GM19351 (cell line): Measurements from ENCODE around the gene PPP3R2.
"Not testable (repeated sequence)": the region's sequence is repeated elsewhere in the genome, so short reads cannot be mapped to it uniquely, and the experiment has no call there.

ENCODE experiments used
- ATAC-seq: cut with Tn5 transposase; IDR thresholded peaks from one replicate; pipeline ENCODE4 v1.9.1; 2021; ENCODE audit warnings: mild to moderate bottlenecking, moderate library complexity; ENCODE audit not compliant: unreplicated experiment

PPP3R2 gene

DNA sequence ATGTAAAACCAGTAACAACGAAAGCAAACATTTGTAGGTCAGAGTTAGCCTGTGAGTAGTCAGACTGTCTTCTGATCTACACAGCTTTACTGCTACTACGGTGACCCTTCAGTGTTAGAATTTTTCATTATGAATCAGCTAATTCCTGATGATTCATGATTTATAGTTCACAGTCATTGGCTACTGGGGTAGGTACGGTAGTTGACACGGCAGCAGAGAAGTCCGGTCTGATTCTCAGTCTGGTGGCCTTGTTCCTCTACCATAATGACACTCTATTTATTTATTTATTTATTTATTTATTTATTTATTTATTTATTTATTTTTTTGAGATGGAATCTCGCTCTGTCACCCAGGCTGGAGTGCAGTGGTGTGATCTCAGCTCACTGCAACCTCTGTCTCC lies 4.7 kb downstream of the PPP3R2 start:
- ATAC-seq, result not testable (repeated sequence)

DNA sequence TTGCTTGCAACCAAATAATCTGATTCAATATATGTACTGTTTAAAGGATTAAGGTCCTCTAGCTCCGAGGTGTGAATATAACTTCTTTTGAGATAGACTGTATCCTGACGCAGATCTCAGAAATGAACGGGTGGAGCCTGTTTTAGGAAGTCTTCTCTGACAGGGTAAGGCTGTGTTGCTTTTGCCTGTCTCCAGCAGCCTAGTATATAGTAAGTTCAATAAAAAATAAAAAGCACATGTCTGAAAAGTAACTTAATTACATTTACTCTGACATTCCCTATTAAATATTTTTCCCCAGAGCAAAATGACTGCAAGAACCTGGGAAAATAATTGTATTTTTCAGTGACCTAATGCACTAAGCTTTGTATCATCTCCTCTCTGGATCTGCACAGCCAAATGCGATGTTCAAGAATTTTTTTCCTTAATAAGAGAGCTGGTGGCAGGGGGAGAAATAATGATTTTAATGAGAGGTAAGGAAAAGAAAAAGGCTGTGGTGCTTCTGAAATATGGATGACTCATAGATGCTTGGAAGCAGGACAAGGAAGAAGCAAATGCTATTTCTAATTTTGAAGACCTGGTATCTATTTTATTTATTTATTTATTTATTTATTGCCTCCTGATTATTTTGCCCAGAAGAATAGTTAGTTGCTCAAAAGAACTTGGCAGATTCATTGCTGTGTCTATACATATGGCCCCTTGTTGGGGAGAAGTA lies 7.3 kb downstream of the PPP3R2 start:
- ATAC-seq, result no peak

DNA sequence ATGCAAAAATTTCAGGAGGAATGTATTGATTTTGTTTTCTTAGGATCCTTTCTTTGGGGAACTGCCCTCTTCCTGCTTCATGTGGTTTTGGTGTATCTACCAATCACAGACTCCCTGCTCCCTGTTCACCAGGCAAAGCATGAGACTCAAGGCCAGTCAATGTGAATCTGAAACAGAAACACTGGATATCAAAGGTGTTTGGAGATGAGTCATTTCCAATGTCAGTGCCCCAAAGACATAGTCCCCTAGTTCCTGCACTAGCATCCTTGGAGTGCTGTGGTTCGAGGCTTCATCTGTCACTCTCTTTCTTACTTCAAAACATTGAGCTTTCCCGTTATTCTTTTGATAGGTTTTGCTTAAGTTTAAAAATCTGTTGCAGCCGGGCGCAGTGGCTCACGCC lies 8.1 kb downstream of the PPP3R2 start:
- ATAC-seq, result peak; percentile 93

DNA sequence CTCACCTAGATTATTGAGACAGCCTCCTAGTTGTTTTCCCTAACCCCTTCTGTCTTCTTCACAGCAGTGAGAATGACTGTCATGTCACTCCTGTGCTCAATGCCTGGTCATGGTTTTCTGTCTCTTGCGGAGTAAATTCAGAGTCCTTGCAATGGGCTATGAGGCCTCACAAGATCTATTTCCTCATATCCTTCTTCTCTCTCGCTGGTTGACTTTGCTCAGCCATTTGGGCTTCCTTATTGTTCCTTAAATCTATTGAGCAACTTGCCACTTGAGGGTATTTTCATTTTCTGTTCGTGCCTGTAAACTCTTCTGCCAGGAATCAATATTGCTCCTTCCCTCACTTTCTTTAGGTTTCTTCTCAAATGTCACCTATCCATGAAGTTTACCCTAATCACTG lies 9.0 kb downstream of the PPP3R2 start:
- no peak for ATAC-seq

DNA sequence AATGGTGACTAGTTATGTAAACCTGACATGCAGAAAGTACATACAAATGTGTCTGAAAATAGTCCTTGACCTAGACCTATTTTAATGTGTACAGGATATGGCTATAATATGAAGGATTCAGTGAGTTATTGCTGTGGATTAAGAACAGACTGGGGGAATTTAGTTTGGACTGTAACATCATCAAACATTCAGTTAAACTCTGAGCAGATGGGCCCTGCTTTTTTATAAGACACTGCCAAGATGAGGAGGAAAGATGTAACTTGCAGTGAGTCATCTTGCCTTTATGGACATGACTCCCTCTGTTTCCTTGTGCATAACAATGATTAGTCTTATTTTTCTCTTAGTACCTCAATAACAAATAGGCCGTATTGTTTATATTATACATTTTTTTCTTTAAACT lies 12.2 kb downstream of the PPP3R2 start:
- no peak for ATAC-seq

- no peak for ATAC-seq
These were observed 14.8 kb downstream of the PPP3R2 start for GRCh38 chr9:101579711-101580545.

DNA sequence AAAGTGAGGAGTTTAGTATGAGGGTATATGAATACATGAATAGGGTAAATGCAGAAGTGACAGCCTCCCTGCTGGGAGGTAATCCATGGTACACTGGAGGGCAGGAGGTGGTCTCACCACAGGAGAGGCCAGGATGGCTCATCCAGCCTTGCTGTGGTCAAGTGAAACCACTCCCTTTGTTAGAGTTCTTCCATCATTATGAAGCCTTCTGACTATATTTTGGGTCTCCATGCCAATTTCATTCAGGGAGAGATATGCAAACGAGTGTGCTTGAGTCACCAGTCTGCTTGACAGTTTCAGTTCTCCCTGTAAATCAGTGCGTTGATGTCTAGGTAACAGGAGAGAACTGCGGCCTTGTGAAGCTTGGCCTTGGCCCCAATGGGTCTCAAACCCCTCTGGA lies 16.4 kb downstream of the PPP3R2 start:
- peak; percentile 80 for ATAC-seq

DNA sequence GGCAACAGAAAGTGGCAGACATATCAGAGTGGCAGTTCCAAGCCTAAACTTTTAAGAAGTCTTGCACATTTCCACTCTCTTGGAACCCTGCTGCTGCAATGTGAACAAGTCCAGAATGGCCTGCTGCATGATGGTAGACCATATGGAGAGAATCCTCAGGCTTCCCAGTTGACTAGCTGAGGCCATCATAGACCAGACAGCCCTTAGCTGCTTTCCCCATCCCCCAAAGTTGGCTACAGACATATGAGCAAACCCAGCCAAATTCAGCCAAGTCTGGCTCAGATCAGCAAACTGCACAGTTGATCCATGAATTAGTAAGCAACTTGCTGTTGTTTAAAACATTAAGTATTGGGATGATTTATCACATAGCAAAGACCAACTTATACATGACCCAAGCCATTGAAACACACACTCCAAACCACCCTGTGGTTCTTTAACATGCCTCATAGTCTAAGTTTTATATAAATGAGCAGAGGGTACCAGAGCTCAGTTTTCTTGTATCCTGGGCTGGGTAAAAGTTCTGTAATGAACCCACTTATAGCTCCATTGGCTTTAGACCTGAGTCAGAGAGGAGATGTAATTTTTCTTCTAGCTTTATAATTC lies 19.9 kb downstream of the PPP3R2 start:
- ATAC-seq, result no peak

DNA sequence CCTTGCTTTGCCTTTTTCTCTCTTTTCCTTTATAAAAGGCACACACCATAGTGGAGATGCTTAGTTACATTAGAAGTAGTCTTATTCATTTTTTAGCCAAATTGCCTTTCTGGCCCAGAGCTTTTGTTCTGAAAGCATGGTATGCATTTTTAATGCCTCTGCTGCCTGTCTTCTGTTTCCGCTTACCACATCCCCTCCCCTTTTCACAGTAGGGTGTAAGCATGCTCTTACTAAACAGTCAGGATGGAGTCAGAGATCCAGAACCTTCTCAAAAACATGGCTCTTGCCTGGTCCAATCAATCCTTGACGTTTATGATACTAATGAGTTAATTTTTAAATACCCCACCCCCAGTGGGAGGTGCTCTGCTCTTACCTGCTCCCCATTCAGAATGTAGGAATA lies 22.5 kb downstream of the PPP3R2 start:
- no peak for ATAC-seq

DNA sequence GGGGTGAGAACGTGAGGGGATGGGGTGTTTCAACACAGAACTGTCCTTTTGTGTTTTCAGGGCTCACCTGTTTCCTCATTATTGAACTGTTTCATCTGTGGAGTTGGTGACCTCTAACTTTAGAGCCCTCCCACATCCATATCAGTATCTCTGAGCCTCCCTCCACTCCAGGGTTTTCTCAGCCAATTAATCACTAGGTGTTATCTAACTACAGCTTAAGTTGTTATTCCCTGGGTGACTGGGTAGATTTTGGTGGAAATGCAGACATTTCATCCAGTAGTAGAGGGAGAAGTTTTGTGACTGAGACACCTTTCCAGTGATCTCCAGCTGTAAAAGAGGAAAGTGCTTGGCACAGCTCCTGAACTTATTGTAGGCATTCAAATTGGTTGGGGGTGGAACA lies 23.7 kb downstream of the PPP3R2 start:
- ATAC-seq, result no peak

DNA sequence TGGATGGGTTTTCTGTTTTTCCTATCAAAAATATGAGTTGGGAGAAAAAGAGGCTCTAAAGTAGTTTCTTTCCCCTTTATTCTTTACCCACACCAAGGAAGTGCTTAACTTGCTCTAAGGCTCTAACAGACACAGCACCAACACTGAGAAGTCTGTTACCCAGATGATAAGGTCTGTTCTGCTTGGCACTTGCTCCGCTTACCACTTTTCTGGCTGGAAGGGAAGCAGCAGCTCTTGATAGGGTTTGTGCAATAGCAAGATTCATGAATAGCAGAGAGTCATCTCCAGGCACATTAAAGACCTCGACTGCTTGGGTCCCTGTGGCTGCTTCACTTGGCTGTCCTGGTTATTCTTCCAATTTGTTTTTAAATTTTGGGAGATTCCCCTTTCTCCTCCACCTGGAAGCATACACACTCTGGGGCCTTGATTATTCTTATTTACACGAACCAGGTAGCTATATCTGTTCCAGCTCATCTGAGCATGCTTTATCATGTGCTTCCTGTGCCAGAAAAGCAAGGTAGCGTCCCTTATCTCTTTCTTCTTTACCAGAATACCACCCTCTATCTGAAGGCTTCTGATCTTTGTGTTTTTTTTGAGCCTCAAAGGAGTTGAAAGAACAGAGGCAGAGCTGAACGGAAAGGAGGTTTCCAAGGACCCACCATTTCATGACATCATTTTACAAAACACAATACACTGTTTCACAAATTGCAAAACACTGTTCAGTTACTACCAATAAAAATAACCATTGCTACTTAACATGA lies 24.8 kb downstream of the PPP3R2 start:
- ATAC-seq, result no peak

DNA sequence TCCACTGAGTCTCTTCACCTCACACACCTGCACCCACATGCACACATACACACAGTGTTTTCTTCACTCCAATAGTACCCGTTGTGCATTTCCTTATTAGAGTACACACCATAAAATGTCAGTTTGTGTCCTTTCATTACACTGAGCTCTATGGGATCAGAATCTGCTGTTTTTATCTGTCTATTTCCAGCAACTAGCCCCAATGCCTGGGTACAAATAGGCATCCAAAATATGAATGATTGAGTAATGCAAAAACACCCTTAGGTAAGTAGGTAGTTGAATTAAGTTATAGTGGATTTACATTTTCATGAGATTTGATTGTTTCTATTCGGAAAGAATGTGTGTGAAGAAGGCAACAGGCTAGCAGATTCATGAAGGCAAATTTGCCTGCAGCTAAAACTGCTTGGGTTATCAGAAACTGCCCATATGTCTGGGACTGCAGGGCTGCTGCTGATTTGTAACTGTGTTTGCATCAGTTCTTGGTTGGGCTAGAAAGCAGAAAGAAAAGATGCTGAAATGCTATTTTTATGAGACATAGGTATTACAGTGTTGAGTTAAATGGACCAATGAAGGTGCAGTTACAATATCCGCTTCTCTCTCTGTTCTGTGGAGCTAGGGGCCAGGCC lies 26.9 kb downstream of the PPP3R2 start:
- no peak for ATAC-seq

- ATAC-seq, result peak; percentile 90
These were observed 27.7 kb downstream of the PPP3R2 start for GRCh38 chr9:101566904-101567724.

DNA sequence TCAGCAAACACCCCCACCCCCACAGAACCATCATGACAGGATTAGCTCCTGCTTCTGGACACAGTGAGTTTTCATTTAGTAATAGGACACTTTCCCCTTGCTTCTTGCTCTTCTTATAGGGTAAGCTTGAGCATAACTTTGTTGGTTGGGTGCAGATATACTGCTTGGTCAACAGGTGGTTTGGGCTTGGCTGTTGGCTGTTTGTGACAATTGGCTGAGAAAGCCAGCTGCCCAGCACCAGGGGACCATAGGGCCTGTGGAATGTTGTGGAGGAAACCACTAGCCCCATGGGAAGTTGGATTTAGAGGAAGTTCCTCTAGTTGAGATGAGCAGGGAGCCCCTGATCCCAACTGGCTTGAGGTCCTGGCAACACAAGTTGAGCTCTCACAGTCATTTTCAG lies 30.5 kb downstream of the PPP3R2 start:
- no peak for ATAC-seq

DNA sequence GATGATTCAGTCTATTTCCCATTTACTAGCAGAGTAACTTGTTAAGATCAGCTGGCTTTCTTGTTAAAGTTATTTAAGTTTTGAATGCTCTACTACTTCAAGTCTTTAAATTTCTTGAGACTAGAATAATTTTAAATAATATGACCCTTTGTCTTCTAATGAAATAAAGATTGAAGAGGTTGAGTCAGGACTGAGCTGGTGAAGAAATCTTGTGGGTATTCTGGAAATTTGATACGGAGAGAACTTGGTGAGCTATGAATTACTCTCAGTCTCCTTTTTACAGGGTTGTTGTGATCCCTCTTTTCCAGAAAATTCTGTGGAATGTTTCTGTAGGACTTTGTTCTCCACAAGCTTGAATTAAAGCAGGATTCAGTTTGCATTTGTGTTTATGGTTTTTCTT lies 31.8 kb downstream of the PPP3R2 start:
- ATAC-seq, result no peak

- no peak for ATAC-seq
These were observed 33.0 kb downstream of the PPP3R2 start for GRCh38 chr9:101561740-101562139.

DNA sequence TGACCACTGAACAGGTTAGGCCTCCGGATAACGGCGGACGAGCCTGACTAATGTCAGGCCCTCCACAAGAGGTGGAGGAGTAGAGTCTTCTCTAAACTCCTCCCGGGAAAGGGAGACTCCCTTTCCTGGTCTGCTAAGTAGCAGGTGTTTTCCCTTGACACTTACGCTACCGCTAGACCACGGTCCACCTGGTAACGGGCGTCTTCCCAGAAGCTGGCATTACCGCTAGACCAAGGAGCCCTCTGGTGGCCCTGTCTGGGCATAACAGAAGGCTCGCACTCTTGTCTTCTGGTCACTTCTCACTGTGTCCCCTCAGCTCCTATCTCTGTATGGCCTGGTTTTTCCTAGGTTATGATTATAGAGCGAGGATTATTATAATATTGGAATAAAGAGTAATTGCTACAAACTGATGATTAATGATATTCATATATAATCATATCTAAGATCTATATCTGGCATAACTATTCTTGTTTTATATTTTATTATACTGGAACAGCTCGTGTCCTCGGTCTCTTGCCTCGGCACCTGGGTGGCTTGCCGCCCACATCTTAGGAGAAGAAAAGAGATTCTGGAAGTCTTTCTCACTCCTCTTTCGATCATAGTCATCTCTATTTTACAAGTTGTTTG lies 45.2 kb downstream of the PPP3R2 start:
- ATAC-seq, result not testable (repeated sequence)

GRCh38 chr9:101543098-101543735 lies 51.6 kb downstream of the PPP3R2 start:
- no peak for ATAC-seq
